ENCODE measurements around the gene NMT1. TPM values are rescaled to one million over a fixed set of nuclear protein-coding genes. Genes with fewer than 3 reads are reported as not detected.

The NMT1 gene
- total and polyA plus RNA-seq, 2 of the 13 experiments (the other 11 are each of a cell fraction or from before 2014, with no cell fraction given) = 75.7 to 142 TPM

GRCh38 chr17:45148183-45149036, 87.3 kb downstream of the NMT1 start, which contains the start of gene HEXIM1 (continued):
- TF ChIP-seq TFE3 (CRISPR knock-in tag; IDR thresholded peaks at IDR 0.05) (peak; percentile 57), PRDM10 (CRISPR knock-in tag; IDR thresholded peaks at IDR 0.05; ENCODE audit: low read depth) (peak; percentile 96), ZNF317 (CRISPR knock-in tag; IDR thresholded peaks at IDR 0.05) (0 out of 2 replicates have a peak, but pooled peaks have one; percentile 33), E2F5 (CRISPR knock-in tag; conservative IDR thresholded peaks at IDR 0.05) (peak; percentile 76), FOXJ3 (CRISPR knock-in tag; IDR thresholded peaks at IDR 0.05; ENCODE audit: borderline replicate concordance) (no peak), ZFP90 (CRISPR knock-in tag; IDR thresholded peaks at IDR 0.05; ENCODE audit: borderline replicate concordance) (peak; percentile 95), ZNF260 (CRISPR knock-in tag; IDR thresholded peaks at IDR 0.05; ENCODE audit: borderline replicate concordance, low read depth) (0 out of 2 replicates have a peak, but pooled peaks have one; percentile 26), TEF (CRISPR knock-in tag; IDR thresholded peaks at IDR 0.05) (no peak), PHF8 (CRISPR knock-in tag; IDR thresholded peaks at IDR 0.05) (no peak; the same call in none of the 2 replicates), NFIC (IDR thresholded peaks at IDR 0.05; ENCODE audit: low read length) (peak; percentile 56; the same call in 1 of the 2 replicates), ZBTB46 (CRISPR knock-in tag; IDR thresholded peaks at IDR 0.05; ENCODE audit: borderline replicate concordance) (peak; percentile 87; the same call in 1 of the 2 replicates), ZSCAN12 (CRISPR knock-in tag; IDR thresholded peaks at IDR 0.05) (0 out of 2 replicates have a peak, but pooled peaks have one; percentile 31)
- TF ChIP-seq, protein P1, sequence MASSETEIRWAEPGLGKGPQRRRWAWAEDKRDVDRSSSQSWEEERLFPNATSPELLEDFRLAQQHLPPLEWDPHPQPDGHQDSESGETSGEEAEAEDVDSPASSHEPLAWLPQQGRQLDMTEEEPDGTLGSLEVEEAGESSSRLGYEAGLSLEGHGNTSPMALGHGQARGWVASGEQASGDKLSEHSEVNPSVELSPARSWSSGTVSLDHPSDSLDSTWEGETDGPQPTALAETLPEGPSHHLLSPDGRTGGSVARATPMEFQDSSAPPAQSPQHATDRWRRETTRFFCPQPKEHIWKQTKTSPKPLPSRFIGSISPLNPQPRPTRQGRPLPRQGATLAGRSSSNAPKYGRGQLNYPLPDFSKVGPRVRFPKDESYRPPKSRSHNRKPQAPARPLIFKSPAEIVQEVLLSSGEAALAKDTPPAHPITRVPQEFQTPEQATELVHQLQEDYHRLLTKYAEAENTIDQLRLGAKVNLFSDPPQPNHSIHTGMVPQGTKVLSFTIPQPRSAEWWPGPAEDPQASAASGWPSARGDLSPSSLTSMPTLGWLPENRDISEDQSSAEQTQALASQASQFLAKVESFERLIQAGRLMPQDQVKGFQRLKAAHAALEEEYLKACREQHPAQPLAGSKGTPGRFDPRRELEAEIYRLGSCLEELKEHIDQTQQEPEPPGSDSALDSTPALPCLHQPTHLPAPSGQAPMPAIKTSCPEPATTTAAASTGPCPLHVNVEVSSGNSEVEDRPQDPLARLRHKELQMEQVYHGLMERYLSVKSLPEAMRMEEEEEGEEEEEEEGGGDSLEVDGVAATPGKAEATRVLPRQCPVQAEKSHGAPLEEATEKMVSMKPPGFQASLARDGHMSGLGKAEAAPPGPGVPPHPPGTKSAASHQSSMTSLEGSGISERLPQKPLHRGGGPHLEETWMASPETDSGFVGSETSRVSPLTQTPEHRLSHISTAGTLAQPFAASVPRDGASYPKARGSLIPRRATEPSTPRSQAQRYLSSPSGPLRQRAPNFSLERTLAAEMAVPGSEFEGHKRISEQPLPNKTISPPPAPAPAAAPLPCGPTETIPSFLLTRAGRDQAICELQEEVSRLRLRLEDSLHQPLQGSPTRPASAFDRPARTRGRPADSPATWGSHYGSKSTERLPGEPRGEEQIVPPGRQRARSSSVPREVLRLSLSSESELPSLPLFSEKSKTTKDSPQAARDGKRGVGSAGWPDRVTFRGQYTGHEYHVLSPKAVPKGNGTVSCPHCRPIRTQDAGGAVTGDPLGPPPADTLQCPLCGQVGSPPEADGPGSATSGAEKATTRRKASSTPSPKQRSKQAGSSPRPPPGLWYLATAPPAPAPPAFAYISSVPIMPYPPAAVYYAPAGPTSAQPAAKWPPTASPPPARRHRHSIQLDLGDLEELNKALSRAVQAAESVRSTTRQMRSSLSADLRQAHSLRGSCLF (CRISPR knock-in tag; IDR thresholded peaks at IDR 0.05; ENCODE audit: borderline replicate concordance) = no peak

Data from HepG2 (cell line).